Measurements from ENCODE around the gene COPZ1. TPM values are rescaled to one million over a fixed set of nuclear protein-coding genes. Genes with fewer than 3 reads are reported as not detected.

COPZ1 gene
- total and polyA plus RNA-seq, 2 experiments from 2014 or later: 164 to 207 TPM

GRCh38 chr12:54303640-54304039, 21.3 kb upstream of the COPZ1 start:
- Histone ChIP-seq H3K9me2 (replicated peaks; ENCODE audit: insufficient read depth) (no peaks in the 10 kb centered on the region), H3K36me3 (replicated peaks; ENCODE audit: insufficient read depth, low read depth) (no peaks in the 10 kb centered on the region), H4K20me1 (ENCODE audit: insufficient read depth, poor library complexity, severe bottlenecking) (no peaks in the 10 kb centered on the region), H3K27ac (no peak overlapping the region), H3K4me3 (no peak overlapping the region), H3K4me1 (ENCODE audit: insufficient read depth) (peaks cover 20% of the 10 kb centered on the region), H3K9me3 (ENCODE audit: low read depth) (no peaks in the 10 kb centered on the region), H3K79me2 (no peaks in the 10 kb centered on the region), H3K27me3 (peaks cover 2% of the 10 kb centered on the region), H2AFZ (no peak overlapping the region), H3K4me2 (no peak overlapping the region)
- no peak for DNase-seq (ENCODE audit: low spot score)
- TF ChIP-seq EZH2 (IDR thresholded peaks at IDR 0.05; ENCODE audit: borderline replicate concordance) (no peak), EZH2phosphoT487 (IDR thresholded peaks at IDR 0.05; ENCODE audit: low read depth, severe bottlenecking, unreplicated experiment) (no peak)
- TF ChIP-seq, protein P1, sequence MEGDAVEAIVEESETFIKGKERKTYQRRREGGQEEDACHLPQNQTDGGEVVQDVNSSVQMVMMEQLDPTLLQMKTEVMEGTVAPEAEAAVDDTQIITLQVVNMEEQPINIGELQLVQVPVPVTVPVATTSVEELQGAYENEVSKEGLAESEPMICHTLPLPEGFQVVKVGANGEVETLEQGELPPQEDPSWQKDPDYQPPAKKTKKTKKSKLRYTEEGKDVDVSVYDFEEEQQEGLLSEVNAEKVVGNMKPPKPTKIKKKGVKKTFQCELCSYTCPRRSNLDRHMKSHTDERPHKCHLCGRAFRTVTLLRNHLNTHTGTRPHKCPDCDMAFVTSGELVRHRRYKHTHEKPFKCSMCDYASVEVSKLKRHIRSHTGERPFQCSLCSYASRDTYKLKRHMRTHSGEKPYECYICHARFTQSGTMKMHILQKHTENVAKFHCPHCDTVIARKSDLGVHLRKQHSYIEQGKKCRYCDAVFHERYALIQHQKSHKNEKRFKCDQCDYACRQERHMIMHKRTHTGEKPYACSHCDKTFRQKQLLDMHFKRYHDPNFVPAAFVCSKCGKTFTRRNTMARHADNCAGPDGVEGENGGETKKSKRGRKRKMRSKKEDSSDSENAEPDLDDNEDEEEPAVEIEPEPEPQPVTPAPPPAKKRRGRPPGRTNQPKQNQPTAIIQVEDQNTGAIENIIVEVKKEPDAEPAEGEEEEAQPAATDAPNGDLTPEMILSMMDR (IDR thresholded peaks at IDR 0.05; ENCODE audit: poor library complexity): no peak

DNA sequence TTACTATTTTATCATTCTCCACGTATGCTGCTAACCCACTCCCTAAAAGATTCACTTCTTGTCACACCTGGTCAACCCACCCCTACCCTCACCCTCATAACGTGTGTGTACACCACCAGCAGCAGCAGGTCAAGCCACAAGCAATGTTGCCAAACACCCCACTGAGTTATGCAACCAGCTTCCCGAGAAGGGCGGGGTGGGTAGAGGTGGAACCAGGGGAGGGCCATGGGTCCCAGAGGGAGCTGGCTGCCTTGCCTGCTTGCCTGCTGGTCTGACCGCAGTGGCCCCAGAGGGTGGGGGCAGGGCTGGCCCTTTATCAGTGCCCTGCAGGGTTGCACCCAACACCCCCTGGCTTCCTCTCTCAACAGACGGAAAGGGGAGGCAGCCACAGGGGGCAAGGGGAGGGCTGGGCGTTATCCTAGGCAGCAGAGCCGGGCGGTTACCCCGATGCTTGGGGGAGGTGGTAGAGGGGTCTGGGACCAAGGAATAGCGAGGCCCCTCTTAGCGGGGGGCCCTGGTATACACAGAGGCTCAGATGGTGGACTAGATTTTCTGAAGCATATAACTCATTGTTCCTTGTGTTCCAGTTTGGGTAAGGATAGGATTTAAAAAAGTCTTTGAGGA, 20.6 kb upstream of the COPZ1 start:
- no peak overlapping the region for H3K4me3 ChIP-seq
- TF ChIP-seq, protein P1 (IDR thresholded peaks at IDR 0.05; ENCODE audit: poor library complexity): no peak
- TF ChIP-seq EZH2 (IDR thresholded peaks at IDR 0.05; ENCODE audit: borderline replicate concordance): no peak
- no peak for TF ChIP-seq EZH2phosphoT487 (IDR thresholded peaks at IDR 0.05; ENCODE audit: low read depth, severe bottlenecking, unreplicated experiment)
- peaks cover 2% of the 10 kb centered on the region for H3K27me3 ChIP-seq
- WGBS (ENCODE audit: low lambda C conversion rate, missing lambda C conversion rate): 24% methylated on average over 11 of the region's 12 CpGs
- H4K20me1 ChIP-seq (ENCODE audit: insufficient read depth, poor library complexity, severe bottlenecking): no peaks in the 10 kb centered on the region
- peak; percentile 80 for DNase-seq (ENCODE audit: low spot score)
- peak overlapping the region; percentile 46 for H3K4me2 ChIP-seq
- no peaks in the 10 kb centered on the region for H3K9me3 ChIP-seq (ENCODE audit: low read depth)
- no peak overlapping the region for H2AFZ ChIP-seq
- H3K36me3 ChIP-seq (replicated peaks; ENCODE audit: insufficient read depth, low read depth): no peaks in the 10 kb centered on the region
- H3K9me2 ChIP-seq (replicated peaks; ENCODE audit: insufficient read depth): no peaks in the 10 kb centered on the region
- peaks cover 20% of the 10 kb centered on the region for H3K4me1 ChIP-seq (ENCODE audit: insufficient read depth)
- no peaks in the 10 kb centered on the region for H3K79me2 ChIP-seq
- H3K27ac ChIP-seq: no peak overlapping the region

DNA sequence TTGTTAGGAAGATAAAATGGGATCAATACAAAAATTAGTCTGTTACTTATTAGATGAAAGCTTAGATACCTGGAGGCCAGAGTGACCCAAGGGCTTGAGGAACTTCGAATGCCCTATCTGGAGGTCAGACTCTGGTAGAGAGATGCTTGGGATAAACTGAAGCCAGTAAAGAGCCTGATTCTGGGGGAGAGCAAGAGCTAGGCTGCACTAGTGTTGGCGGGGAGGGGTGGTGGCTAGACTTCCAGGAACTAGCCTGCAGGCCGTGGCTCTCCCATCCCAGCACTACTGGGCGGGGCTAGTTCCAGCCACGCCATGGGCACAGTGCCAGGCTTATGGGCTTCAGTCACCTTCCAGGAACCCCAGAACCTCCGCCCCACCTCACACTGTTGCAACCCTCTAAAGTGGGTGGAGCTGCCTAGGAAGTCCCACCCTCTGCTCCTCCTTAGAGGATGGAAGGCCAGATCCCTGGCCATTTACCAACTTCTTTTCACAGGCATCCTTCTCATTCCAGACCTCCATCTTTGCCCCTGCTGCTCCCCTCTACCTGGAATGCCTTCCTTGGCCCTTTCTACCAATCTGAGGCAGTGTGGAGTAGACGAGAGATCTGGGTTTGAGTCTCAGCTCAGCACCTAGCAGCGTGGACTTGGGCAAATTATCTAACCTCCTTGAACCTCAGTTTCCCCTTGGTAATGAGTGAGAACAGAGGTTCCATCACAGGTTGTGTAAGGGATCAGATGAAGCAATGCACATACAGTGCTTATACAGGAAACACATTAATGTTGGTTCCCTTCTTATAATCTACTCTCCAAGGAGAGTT, 17.8 kb upstream of the COPZ1 start:
- Histone ChIP-seq H3K4me1 (ENCODE audit: insufficient read depth) (peaks cover 8% of the 10 kb centered on the region), H3K79me2 (no peaks in the 10 kb centered on the region), H4K20me1 (ENCODE audit: insufficient read depth, poor library complexity, severe bottlenecking) (no peaks in the 10 kb centered on the region), H3K4me2 (no peak overlapping the region), H3K9me3 (ENCODE audit: low read depth) (no peaks in the 10 kb centered on the region), H3K4me3 (no peak overlapping the region), H3K36me3 (replicated peaks; ENCODE audit: insufficient read depth, low read depth) (no peaks in the 10 kb centered on the region), H2AFZ (no peak overlapping the region), H3K27ac (no peak overlapping the region), H3K27me3 (no peaks in the 10 kb centered on the region), H3K9me2 (replicated peaks; ENCODE audit: insufficient read depth) (no peaks in the 10 kb centered on the region)
- TF ChIP-seq, protein P1 (IDR thresholded peaks at IDR 0.05; ENCODE audit: poor library complexity): no peak
- TF ChIP-seq EZH2phosphoT487 (IDR thresholded peaks at IDR 0.05; ENCODE audit: low read depth, severe bottlenecking, unreplicated experiment): no peak
- no peak for TF ChIP-seq EZH2 (IDR thresholded peaks at IDR 0.05; ENCODE audit: borderline replicate concordance)
- 81% methylated on average over 8 of the region's 8 CpGs for WGBS (ENCODE audit: low lambda C conversion rate, missing lambda C conversion rate)
- peak; percentile 79 for DNase-seq (ENCODE audit: low spot score)
